ENCODE data around the gene ZNF708.
"Not testable (repeated sequence)": the region's sequence is repeated elsewhere in the genome, so short reads cannot be mapped to it uniquely, and the experiment has no call there.

Gene ZNF708

GRCh38 chr19:21328885-21329605 is at the start of gene ZNF708:
TSS of gene ZNF708 (minus strand) at chr19:21329410. CDS start at chr19:21329212, 198 bp downstream.
- H3K27me3 ChIP-seq (ENCODE audit: insufficient read depth, low read depth) = no peaks in the 10 kb centered on the region
- H4K20me1 ChIP-seq (ENCODE audit: insufficient read depth) = no peaks in the 10 kb centered on the region
- H3K79me2 ChIP-seq (ENCODE audit: insufficient read depth, low read depth) = no peaks in the 10 kb centered on the region
- no peak within 1 kb of the TSS for H3K4me3 ChIP-seq (IDR thresholded peaks at IDR 0.05; ENCODE audit: insufficient read depth, low read depth, low read length)
- no peak within 1 kb of the TSS for H2AFZ ChIP-seq (ENCODE audit: low read depth)
- H3K36me3 ChIP-seq (ENCODE audit: insufficient read depth) = no peaks in the 10 kb centered on the region
- H3K4me2 ChIP-seq = no peak within 1 kb of the TSS
- TF ChIP-seq CTCF (conservative IDR thresholded peaks at IDR 0.05; ENCODE audit: low read depth, low read length) = no peak
- H3K9ac ChIP-seq = no peak within 1 kb of the TSS
- H3K4me1 ChIP-seq (ENCODE audit: low read depth, poor library complexity, severe bottlenecking) = no peaks in the 10 kb centered on the region
- no peak within 1 kb of the TSS for H3K27ac ChIP-seq

- Histone ChIP-seq H3K4me1 (ENCODE audit: low read depth, poor library complexity, severe bottlenecking) (no peaks in the 10 kb centered on the region), H3K36me3 (ENCODE audit: insufficient read depth) (no peaks in the 10 kb centered on the region), H3K9ac (no peak overlapping the region), H3K4me2 (no peak overlapping the region), H3K27me3 (ENCODE audit: insufficient read depth, low read depth) (no peaks in the 10 kb centered on the region), H4K20me1 (ENCODE audit: insufficient read depth) (no peaks in the 10 kb centered on the region), H3K79me2 (ENCODE audit: insufficient read depth, low read depth) (no peaks in the 10 kb centered on the region), H2AFZ (ENCODE audit: low read depth) (no peak overlapping the region), H3K27ac (no peak overlapping the region), H3K4me3 (IDR thresholded peaks at IDR 0.05; ENCODE audit: insufficient read depth, low read depth, low read length) (no peak overlapping the region)
- no peak for TF ChIP-seq CTCF (conservative IDR thresholded peaks at IDR 0.05; ENCODE audit: low read depth, low read length)
Measured at GRCh38 chr19:21362291-21362690, 33.1 kb upstream of the ZNF708 start.

- no peaks in the 10 kb centered on the region for H3K4me1 ChIP-seq (ENCODE audit: low read depth, poor library complexity, severe bottlenecking)
- H3K9ac ChIP-seq = no peak within 1 kb of the TSS
- no peak within 1 kb of the TSS for H2AFZ ChIP-seq (ENCODE audit: low read depth)
- H3K27me3 ChIP-seq (ENCODE audit: insufficient read depth, low read depth) = no peaks in the 10 kb centered on the region
- H3K4me2 ChIP-seq = no peak within 1 kb of the TSS
- no peaks in the 10 kb centered on the region for H4K20me1 ChIP-seq (ENCODE audit: insufficient read depth)
- H3K79me2 ChIP-seq (ENCODE audit: insufficient read depth, low read depth) = no peaks in the 10 kb centered on the region
- TF ChIP-seq CTCF (conservative IDR thresholded peaks at IDR 0.05; ENCODE audit: low read depth, low read length) = no peak
- H3K36me3 ChIP-seq (ENCODE audit: insufficient read depth) = no peaks in the 10 kb centered on the region
- no peak within 1 kb of the TSS for H3K27ac ChIP-seq
- H3K4me3 ChIP-seq (IDR thresholded peaks at IDR 0.05; ENCODE audit: insufficient read depth, low read depth, low read length) = no peak within 1 kb of the TSS
Measured at GRCh38 chr19:21358768-21359451, 29.7 kb upstream of the ZNF708 start, which contains the start of gene ZNF738. TSS of gene ZNF738 (plus strand) at chr19:21359000. CDS start at chr19:21359141, 141 bp downstream.

GRCh38 chr19:21352830-21353229 is 23.6 kb upstream of the ZNF708 start:
- H3K4me1 ChIP-seq (ENCODE audit: low read depth, poor library complexity, severe bottlenecking) = no peaks in the 10 kb centered on the region
- no peak overlapping the region for H3K4me2 ChIP-seq
- no peak overlapping the region for H3K27ac ChIP-seq
- no peaks in the 10 kb centered on the region for H4K20me1 ChIP-seq (ENCODE audit: insufficient read depth)
- no peak overlapping the region for H3K4me3 ChIP-seq (IDR thresholded peaks at IDR 0.05; ENCODE audit: insufficient read depth, low read depth, low read length)
- H3K27me3 ChIP-seq (ENCODE audit: insufficient read depth, low read depth) = no peaks in the 10 kb centered on the region
- H3K9ac ChIP-seq = no peak overlapping the region
- no peaks in the 10 kb centered on the region for H3K36me3 ChIP-seq (ENCODE audit: insufficient read depth)
- H2AFZ ChIP-seq (ENCODE audit: low read depth) = no peak overlapping the region
- TF ChIP-seq CTCF (conservative IDR thresholded peaks at IDR 0.05; ENCODE audit: low read depth, low read length) = no peak
- H3K79me2 ChIP-seq (ENCODE audit: insufficient read depth, low read depth) = no peaks in the 10 kb centered on the region

- not testable (repeated sequence) for H3K36me3 ChIP-seq (ENCODE audit: insufficient read depth); H3K4me2 ChIP-seq; H3K27ac ChIP-seq; H3K4me1 ChIP-seq (ENCODE audit: low read depth, poor library complexity, severe bottlenecking); H2AFZ ChIP-seq (ENCODE audit: low read depth); H4K20me1 ChIP-seq (ENCODE audit: insufficient read depth); H3K4me3 ChIP-seq (IDR thresholded peaks at IDR 0.05; ENCODE audit: insufficient read depth, low read depth, low read length); H3K27me3 ChIP-seq (ENCODE audit: insufficient read depth, low read depth); H3K79me2 ChIP-seq (ENCODE audit: insufficient read depth, low read depth); H3K9ac ChIP-seq
Measured at GRCh38 chr19:21344841-21345240, 15.6 kb upstream of the ZNF708 start.
